Prostate gland (tissue), 2 donors: ENCODE results near the gene EIF3I. TPM values are rescaled to one million over a fixed set of nuclear protein-coding genes. Genes with fewer than 3 reads are reported as not detected.

Source experiments
- DNase-seq: peaks from one replicate; pipeline ENCODE4 v3.0.0-alpha.2; 2019; ENCODE audit warnings: low spot score
- H3K27ac ChIP-seq, 2 donors: fragments of 200-600 bp; sonication (generic); 2 replicates each; pipeline ENCODE4 v1.5.1; 2017 to 2019
- H3K27me3 ChIP-seq: fragments of 200-600 bp; sonication (generic); replicated peaks from 2 replicates; pipeline ENCODE4 v1.5.1; 2019; ENCODE audit not compliant: insufficient read depth
- H3K36me3 ChIP-seq, 2 donors: fragments of 200-600 bp; sonication (generic); 1 replicate in 1 of 2; 2 replicates in 1 of 2; pipeline versions ENCODE4 v1.5.1 to v1.8.1; 2017 to 2019
- H3K4me1 ChIP-seq: fragments of 200-600 bp; sonication (generic); replicated peaks from 2 replicates; pipeline ENCODE4 v1.5.1; 2019
- H3K4me3 ChIP-seq, 2 donors: fragments of 200-600 bp; sonication (generic); 2 replicates each; pipeline ENCODE4 v1.5.1; 2017 to 2019
- H3K9me3 ChIP-seq: fragments of 200-600 bp; sonication (generic); 2 replicates; pipeline ENCODE4 v1.5.1; 2017
- POLR2A ChIP-seq: fragments of 450-650 bp; IDR thresholded peaks from one replicate; pipeline ENCODE4 v1.6.1; 2016; ENCODE audit warnings: antibody characterized with exemption, mild to moderate bottlenecking
- POLR2AphosphoS5 ChIP-seq: sonication (generic); formaldehyde crosslinking; IDR thresholded peaks from one replicate; pipeline ENCODE4 v1.6.1; 2017; ENCODE audit warnings: antibody characterized with exemption
- WGBS: methylation state at CpG from one replicate; pipeline ENCODE4 v1.1.5; 2018; 5-methylcytosine and 5-hydroxymethylcytosine counted together
- intact Hi-C: fragments of 100-400 bp; cut with DNase I; formaldehyde crosslinking; loops from one replicate; pipeline ENCODE4 v1.14.2; 2022
- total RNA-seq, 2 donors: library from RNA; depleted of rRNA; stranded (reverse); fragments of >200 nt; gene quantifications; one replicate each; pipeline ENCODE4 v1.1.0, GENCODE V29; 2016
- TF ChIP-seq, protein P1 (sequence below), 4 experiments: fragments of 200-600 bp in 2 of 4; fragments of 450-650 bp in 2 of 4; sonication (generic) in 2 of 4; IDR thresholded peaks; 1 replicate in 3 of 4; 2 replicates in 1 of 4; pipeline ENCODE4 v1.5.1; 2016 to 2019; ENCODE audit warnings: antibody characterized with exemption in 4 of 4, mild to moderate bottlenecking in 2 of 4, moderate library complexity in 2 of 4

EIF3I gene
- total RNA-seq, 2 donors from 2014 or later = 158 to 181 TPM

DNA sequence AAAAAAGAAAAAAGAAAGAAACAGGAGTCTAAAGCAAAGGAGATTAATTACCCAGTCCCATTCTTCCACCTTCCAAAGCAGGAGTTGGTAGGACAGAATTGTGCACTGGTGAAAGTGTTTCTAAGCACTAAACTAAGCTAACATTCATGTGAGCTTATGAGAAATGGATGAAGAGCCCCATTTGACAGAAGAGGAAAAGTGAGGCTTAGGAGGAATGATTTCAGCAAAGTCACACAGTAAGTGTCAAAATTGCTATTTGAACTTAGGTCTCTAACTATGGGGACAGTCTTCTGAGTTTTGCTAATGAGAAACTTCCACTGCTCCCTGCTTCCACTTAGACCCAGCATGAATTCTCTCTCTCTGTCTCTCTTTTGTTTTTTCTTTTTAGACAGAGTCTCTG, 47.5 kb downstream of the EIF3I start:
- no peak for DNase-seq
- Histone ChIP-seq H3K36me3 (no peaks in the 10 kb centered on the region), H3K4me3 (no peak overlapping the region), H3K4me1 (no peaks in the 10 kb centered on the region), H3K9me3 (no peaks in the 10 kb centered on the region), H3K27ac (no peak overlapping the region), H3K27me3 (no peaks in the 10 kb centered on the region)
- intact Hi-C loops = no loop called here
- TF ChIP-seq POLR2A (no peak), POLR2AphosphoS5 (no peak)
- TF ChIP-seq, protein P1, sequence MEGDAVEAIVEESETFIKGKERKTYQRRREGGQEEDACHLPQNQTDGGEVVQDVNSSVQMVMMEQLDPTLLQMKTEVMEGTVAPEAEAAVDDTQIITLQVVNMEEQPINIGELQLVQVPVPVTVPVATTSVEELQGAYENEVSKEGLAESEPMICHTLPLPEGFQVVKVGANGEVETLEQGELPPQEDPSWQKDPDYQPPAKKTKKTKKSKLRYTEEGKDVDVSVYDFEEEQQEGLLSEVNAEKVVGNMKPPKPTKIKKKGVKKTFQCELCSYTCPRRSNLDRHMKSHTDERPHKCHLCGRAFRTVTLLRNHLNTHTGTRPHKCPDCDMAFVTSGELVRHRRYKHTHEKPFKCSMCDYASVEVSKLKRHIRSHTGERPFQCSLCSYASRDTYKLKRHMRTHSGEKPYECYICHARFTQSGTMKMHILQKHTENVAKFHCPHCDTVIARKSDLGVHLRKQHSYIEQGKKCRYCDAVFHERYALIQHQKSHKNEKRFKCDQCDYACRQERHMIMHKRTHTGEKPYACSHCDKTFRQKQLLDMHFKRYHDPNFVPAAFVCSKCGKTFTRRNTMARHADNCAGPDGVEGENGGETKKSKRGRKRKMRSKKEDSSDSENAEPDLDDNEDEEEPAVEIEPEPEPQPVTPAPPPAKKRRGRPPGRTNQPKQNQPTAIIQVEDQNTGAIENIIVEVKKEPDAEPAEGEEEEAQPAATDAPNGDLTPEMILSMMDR (IDR thresholded peaks at IDR 0.05) = no peak

DNA sequence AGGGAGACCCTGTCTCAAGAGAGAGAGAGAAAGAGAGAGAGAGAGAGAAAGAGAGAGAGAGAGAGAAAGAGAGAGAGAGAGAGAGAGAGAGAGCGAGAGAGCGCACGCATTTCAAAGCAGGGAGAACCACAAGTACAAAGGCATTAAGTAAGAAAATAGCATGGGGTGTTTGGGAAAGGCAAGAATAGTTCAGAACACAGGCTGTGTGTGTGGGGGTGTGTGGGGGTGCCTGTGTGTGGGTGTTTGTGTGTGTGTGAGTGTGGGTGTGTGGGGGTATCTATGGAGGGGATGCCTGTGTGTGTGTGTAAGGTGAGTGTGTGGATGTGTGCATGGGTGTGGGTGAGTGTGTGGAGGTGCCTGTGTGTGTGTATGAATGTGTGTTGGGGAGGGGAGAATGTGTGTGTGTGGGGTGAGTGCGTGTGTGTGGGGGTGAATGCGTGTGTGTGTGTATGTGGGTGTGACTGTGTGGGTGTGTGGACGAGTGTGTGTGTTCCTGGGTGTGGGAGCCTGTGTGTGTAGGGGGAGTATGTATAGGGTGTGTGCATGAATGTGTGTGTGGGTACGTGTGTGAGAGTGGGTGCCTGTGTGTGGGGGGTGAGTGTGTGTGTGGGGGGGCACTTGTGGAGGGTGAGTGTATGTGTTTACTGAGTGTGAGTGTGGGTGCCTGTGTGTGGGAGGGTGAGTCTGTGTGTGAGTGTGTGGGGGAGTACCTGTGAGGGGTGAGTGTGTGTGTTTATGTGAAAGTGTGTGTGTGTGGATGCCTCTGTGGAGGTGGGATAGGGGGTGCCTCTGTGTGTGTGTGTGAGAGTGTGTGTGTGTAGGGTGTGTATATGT, 50.6 kb downstream of the EIF3I start:
- H3K4me1 ChIP-seq = no peaks in the 10 kb centered on the region
- intact Hi-C loops = no loop called here
- TF ChIP-seq POLR2AphosphoS5 (no peak), POLR2A (no peak)
- TF ChIP-seq, protein P1 (IDR thresholded peaks at IDR 0.05) = no peak
- no peak overlapping the region for H3K4me3 ChIP-seq
- H3K9me3 ChIP-seq = no peaks in the 10 kb centered on the region
- H3K27me3 ChIP-seq = no peaks in the 10 kb centered on the region
- whole genome bisulfite sequencing = 81% methylated on average over 7 of the region's 7 CpGs
- no peak for DNase-seq
- H3K36me3 ChIP-seq = no peaks in the 10 kb centered on the region
- H3K27ac ChIP-seq = no peak overlapping the region

DNA sequence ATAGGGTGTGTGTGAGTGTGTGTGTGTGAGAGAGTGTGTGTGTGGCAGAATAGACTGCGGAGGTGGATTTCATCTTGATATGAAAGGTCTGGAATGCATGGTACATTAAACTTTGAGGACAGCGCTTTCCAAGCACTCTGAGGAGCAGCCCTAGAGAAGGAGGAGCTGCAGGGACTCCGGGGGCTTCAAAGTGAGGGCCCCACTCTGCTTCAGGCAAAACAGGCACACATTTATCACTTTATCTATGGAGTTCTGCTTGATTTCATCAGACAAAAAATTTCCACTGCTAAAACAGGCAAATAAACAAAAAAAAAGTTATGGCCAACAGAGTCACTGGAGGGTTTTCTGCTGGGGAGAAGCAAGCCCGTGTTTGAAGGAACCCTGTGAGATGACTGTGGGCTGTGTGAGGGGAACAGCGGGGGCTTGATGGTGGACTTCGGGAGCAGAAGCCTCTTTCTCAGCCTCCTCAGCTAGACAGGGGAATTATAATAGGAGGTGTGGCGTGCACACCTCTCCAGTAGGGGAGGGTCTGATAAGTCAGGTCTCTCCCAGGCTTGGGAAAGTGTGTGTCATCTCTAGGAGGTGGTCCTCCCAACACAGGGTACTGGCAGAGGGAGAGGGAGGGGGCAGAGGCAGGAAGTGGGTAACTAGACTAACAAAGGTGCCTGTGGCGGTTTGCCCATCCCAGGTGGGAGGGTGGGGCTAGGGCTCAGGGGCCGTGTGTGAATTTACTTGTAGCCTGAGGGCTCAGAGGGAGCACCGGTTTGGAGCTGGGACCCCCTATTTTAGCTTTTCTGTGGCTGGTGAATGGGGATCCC, 51.4 kb downstream of the EIF3I start:
- no peak overlapping the region for H3K4me3 ChIP-seq
- no peaks in the 10 kb centered on the region for H3K36me3 ChIP-seq
- H3K27me3 ChIP-seq = no peaks in the 10 kb centered on the region
- TF ChIP-seq POLR2A = no peak
- no peak for TF ChIP-seq POLR2AphosphoS5
- TF ChIP-seq, protein P1 (IDR thresholded peaks at IDR 0.05) = no peak
- no peaks in the 10 kb centered on the region for H3K4me1 ChIP-seq
- H3K27ac ChIP-seq = no peak overlapping the region
- H3K9me3 ChIP-seq = no peaks in the 10 kb centered on the region
- DNase-seq = no peak
- 32% methylated on average over 10 of the region's 10 CpGs for WGBS
- intact Hi-C loops = no loop called here

DNA sequence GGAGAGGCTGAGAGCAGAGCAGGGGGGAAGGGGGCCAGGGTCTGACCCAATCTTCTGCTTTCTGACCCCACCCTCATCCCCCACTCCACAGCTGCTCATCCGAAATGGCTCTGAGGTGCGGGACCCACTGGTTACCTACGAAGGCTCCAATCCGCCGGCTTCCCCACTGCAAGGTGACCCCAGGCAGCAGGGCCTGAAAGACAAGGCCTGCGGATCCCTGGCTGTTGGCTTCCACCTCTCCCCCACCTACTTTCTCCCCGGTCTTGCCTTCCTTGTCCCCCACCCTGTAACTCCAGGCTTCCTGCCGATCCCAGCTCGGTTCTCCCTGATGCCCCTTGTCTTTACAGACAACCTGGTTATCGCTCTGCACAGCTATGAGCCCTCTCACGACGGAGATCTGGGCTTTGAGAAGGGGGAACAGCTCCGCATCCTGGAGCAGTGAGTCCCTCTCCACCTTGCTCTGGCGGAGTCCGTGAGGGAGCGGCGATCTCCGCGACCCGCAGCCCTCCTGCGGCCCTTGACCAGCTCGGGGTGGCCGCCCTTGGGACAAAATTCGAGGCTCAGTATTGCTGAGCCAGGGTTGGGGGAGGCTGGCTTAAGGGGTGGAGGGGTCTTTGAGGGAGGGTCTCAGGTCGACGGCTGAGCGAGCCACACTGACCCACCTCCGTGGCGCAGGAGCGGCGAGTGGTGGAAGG, 52.6 kb downstream of the EIF3I start:
- no peaks in the 10 kb centered on the region for H3K36me3 ChIP-seq
- H3K27me3 ChIP-seq = no peaks in the 10 kb centered on the region
- WGBS = 83% methylated on average over 31 of the region's 31 CpGs
- no peak for TF ChIP-seq POLR2A
- no peak for TF ChIP-seq POLR2AphosphoS5
- TF ChIP-seq, protein P1 (IDR thresholded peaks at IDR 0.05) = no peak
- intact Hi-C loops = no loop called here
- no peaks in the 10 kb centered on the region for H3K9me3 ChIP-seq
- H3K4me3 ChIP-seq = no peak overlapping the region
- H3K27ac ChIP-seq = no peak overlapping the region
- H3K4me1 ChIP-seq = no peaks in the 10 kb centered on the region
- DNase-seq = no peak
